Panc1 (cell line): Measurements from ENCODE around the gene TAOK3. TPM values are rescaled to one million over a fixed set of nuclear protein-coding genes. Genes with fewer than 3 reads are reported as not detected.

ENCODE experiments used
- ATAC-seq: fragments of 200-7000 bp; cut with Tn5 transposase; 2 replicates; pipeline ENCODE4 v1.9.1; 2020; ENCODE audit warnings: mild to moderate bottlenecking, moderate library complexity
- BruUV-seq: library from RNA; stranded (reverse); fragments of 400-500 nt; replicated peaks from 2 replicates; lab custom pipeline; 2021; lab: Mats Ljungman, UMichigan
- CTCF ChIA-PET: fragments of 300-600 bp; sonication (Branson Sonifier 250); formaldehyde crosslinking; loops from one replicate; lab custom pipeline; 2022; ENCODE audit warnings: antibody characterized with exemption; lab: Charles Lee
- POLR2A ChIA-PET: fragments of 300-600 bp; sonication (Branson Sonifier 250); formaldehyde crosslinking; loops from one replicate; lab custom pipeline; 2022; ENCODE audit warnings: antibody characterized with exemption; lab: Charles Lee
- DNase-seq: peaks from one replicate; pipeline ENCODE4 v3.0.0-alpha.2; 2010; ENCODE audit warnings: low read depth, low spot score
- H3K27ac ChIP-seq: 2 replicates; pipeline ENCODE4 v1.5.1; 2011; ENCODE audit warnings: mild to moderate bottlenecking, low read length, inconsistent platforms
- H3K27me3 ChIP-seq: fragments of 200-500 bp; sonication (Bioruptor generic); 2 replicates; pipeline ENCODE4 v1.6.0; 2014; ENCODE audit warnings: low read length, inconsistent platforms; ENCODE audit not compliant: control insufficient read depth, insufficient read depth
- H3K36me3 ChIP-seq: fragments of 200-500 bp; sonication (Bioruptor generic); 2 replicates; pipeline ENCODE4 v1.5.1; 2014; ENCODE audit warnings: inconsistent platforms, mild to moderate bottlenecking, low read length, moderate library complexity; ENCODE audit not compliant: control insufficient read depth, insufficient read depth
- H3K4me1 ChIP-seq: 2 replicates; pipeline ENCODE4 v1.5.1; 2011; ENCODE audit warnings: inconsistent platforms, mild to moderate bottlenecking, low read length, moderate library complexity; ENCODE audit not compliant: control insufficient read depth, insufficient read depth
- H3K4me3 ChIP-seq, 2 experiments: 2 replicates each; pipeline ENCODE4 v1.5.1; 2011 to 2012; ENCODE audit warnings: low read depth in 2 of 2, low read length in 2 of 2, mild to moderate bottlenecking in 2 of 2, inconsistent platforms in 1 of 2, moderate library complexity in 1 of 2
- H3K9me3 ChIP-seq: fragments of 200-500 bp; sonication (Bioruptor generic); 2 replicates; pipeline ENCODE4 v1.5.1; 2014; ENCODE audit warnings: low read depth, mild to moderate bottlenecking, inconsistent platforms, low read length, moderate library complexity; ENCODE audit not compliant: control insufficient read depth, insufficient read depth
- CTCF ChIP-seq: fragments of 450-650 bp; IDR thresholded peaks from 2 replicates; pipeline ENCODE4 v1.5.1; 2017; ENCODE audit warnings: mild to moderate bottlenecking
- POLR2AphosphoS5 ChIP-seq: IDR thresholded peaks from 2 replicates; pipeline ENCODE4 v1.6.1; 2012; ENCODE audit warnings: mild to moderate bottlenecking, low read depth, low read length, moderate library complexity
- REST ChIP-seq, 2 experiments: IDR thresholded peaks; 2 replicates each; pipeline ENCODE4 v1.6.1; 2011 to 2012; ENCODE audit warnings: low read depth in 2 of 2, control low read depth in 1 of 2, low read length in 1 of 2, mild to moderate bottlenecking in 1 of 2, moderate library complexity in 1 of 2; ENCODE audit not compliant: insufficient read depth in 1 of 2
- SIN3A ChIP-seq: IDR thresholded peaks from 2 replicates; pipeline ENCODE4 v1.6.1; 2012; ENCODE audit warnings: low read depth, mild to moderate bottlenecking, low read length, moderate library complexity, borderline replicate concordance; ENCODE audit not compliant: insufficient read depth
- TCF7L2 ChIP-seq: IDR thresholded peaks from 2 replicates; pipeline ENCODE4 v1.6.1; 2011; ENCODE audit warnings: mild to moderate bottlenecking, low read depth, low read length, inconsistent platforms
- in situ Hi-C: cut with HindIII; loops from 2 replicates; pipeline ENCODE4 v1.10.0; 2016; ENCODE audit warnings: low sequenced_read_pairs, low pct_unique_long_range_greater_than_20kb
- intact Hi-C: fragments of 100-400 bp; cut with micrococcal nuclease; formaldehyde crosslinking; loops from one replicate; pipeline ENCODE4 v1.10.0; 2022; ENCODE audit not compliant: unreplicated experiment
- total RNA-seq: library from RNA; stranded (reverse); gene quantifications from one replicate; pipeline ENCODE4 v1.2.1, GENCODE V29; 2021; ENCODE audit not compliant: unreplicated experiment

TAOK3 gene
- total RNA-seq, 1 experiment from 2014 or later, result 30.5 TPM

DNA sequence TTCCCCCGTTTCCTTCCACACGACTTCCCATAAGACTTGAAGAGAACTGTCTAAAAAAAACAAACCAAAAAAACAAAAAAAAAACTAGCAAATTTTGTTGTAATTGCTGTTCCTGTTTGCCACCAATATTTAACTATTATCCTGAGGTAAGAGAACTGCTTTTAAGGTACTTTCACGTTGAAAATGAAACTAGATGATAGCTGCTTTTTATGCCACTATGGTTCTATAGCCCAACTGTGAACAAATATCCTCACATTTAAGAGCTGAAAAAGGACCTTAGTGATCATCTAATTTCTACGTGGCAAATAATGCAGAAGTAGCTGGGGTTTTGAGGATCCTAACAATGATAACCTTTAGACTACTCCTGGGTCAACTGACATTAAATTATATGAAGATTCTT lies 98.6 kb downstream of the TAOK3 start:
- Histone ChIP-seq H3K36me3 (no peaks in the 10 kb centered on the region), H3K4me3 (no peak overlapping the region), H3K27me3 (no peaks in the 10 kb centered on the region), H3K4me1 (no peaks in the 10 kb centered on the region), H3K27ac (no peak overlapping the region), H3K9me3 (no peaks in the 10 kb centered on the region)
- POLR2A ChIA-PET, result no interaction called here
- intact Hi-C loops (no loop called here), in situ Hi-C loops (no loop called here)
- DNase-seq (no peak), ATAC-seq (no peak)
- no TSS peak for BruUV-seq
- CTCF ChIA-PET, result interaction anchor here (0.7 kb wide), 1 partner anchor 226 kb away, joined by 3 read pairs; no protein-coding TSS in a partner anchor
- TF ChIP-seq REST (IDR thresholded peaks at IDR 0.05; ENCODE audit: insufficient read depth in 1 of 2, low read depth in 2 of 2, low read length in 1 of 2) (no peak), TCF7L2 (no peak), CTCF (no peak), POLR2AphosphoS5 (no peak), SIN3A (no peak)

DNA sequence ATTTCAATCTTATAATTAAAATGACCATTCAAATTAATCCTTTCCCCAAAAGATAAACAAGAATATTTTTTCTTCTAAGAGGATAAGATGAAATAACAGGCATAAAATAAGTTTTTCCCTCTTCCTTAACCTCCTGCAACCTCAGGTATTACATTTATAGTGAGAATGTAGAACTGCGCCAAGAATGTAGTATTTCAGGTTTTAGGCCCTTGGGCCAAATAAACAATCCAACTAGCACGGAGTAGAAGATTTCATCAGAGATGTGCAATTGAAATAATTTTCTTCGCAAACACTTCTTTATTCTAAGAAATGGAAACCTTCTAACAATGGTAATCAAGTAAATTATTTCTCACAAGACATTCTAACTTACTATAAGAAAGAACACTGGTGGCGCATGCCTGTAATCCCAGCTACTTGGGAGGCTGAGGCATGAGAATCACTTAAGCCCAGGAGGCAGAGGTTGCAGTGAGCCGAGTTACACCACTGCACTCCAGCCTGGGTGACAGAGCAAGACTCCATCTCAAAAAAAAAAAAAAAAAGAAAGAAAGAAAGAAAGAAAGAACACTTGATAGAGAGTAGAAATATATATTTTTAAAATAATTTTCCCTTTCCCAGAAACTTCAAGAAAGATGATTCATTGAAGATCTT lies 100.8 kb downstream of the TAOK3 start:
- no TSS peak for BruUV-seq
- no peak for TF ChIP-seq POLR2AphosphoS5
- TF ChIP-seq SIN3A, result no peak
- TF ChIP-seq TCF7L2, result no peak
- no peak for TF ChIP-seq CTCF
- TF ChIP-seq REST (IDR thresholded peaks at IDR 0.05; ENCODE audit: insufficient read depth in 1 of 2, low read depth in 2 of 2, low read length in 1 of 2), result no peak
- no peak for DNase-seq
- in situ Hi-C loops, result no loop called here
- Histone ChIP-seq H3K9me3 (no peaks in the 10 kb centered on the region), H3K4me1 (no peaks in the 10 kb centered on the region), H3K4me3 (no peak overlapping the region), H3K36me3 (no peaks in the 10 kb centered on the region), H3K27ac (no peak overlapping the region), H3K27me3 (no peaks in the 10 kb centered on the region)
- ATAC-seq, result no peak
- ChIA-PET CTCF (no interaction called here), POLR2A (no interaction called here)
- intact Hi-C loops, result no loop called here
